HG02588 (cell line): ENCODE data around the gene KATNAL1.
A peak's percentile ranks its signal among the peaks of the same experiment; 100 is the strongest.

Experiments used
- ATAC-seq: cut with Tn5 transposase; IDR thresholded peaks from one replicate; pipeline ENCODE4 v1.9.1; 2021; ENCODE audit warnings: mild to moderate bottlenecking, moderate library complexity; ENCODE audit not compliant: unreplicated experiment

KATNAL1 gene

DNA sequence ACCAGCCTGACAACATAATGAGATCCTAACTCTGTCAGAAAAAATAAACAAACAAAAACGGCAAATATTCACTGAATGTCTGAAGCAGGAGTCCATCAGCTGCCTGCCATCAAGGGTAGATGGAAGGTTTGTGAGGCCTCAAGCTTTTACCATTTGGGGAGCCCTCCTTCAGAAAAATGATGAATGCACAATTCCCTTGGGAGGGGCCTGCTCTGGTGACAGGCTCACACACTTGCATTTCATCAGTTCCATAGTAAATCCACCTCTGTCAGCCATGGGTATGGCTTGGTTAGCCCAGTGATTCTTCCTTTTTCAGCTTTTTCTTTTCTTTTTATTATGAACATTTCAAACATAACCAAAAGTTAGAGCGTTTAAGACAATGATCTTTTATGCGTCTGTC, 26.3 kb upstream of the KATNAL1 start:
- ATAC-seq = no peak

DNA sequence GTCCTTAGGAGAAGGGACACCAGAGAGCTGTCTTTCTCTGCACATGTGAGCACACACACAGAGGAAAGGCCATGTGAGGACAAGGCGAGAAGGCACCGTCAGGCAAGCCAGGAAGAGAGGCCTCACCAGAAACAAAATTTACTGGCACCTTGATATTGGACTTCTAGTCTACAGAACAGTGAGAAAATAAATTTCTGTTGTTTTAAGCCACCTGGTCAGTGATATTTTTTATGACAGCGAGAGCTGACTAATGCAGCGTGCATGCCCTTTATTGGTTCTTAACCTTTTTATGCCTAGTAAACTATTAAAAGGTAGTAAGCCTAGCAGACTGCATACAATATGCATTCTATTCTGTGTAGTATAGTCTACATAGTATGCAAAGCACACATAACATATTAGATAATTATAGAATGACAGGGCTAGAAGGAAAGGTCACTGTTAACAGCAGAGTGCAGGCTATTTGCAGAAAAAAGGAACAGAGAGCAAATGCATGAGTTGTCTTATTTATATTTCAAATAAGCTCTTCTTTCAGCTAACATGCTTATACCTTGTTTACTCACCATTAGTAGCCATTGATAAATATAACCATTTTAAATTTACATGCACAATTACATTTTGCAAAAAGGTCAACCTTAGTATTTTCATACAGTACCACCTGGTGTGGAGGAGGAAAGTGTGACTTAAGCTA, 25.2 kb upstream of the KATNAL1 start:
- ATAC-seq = no peak

DNA sequence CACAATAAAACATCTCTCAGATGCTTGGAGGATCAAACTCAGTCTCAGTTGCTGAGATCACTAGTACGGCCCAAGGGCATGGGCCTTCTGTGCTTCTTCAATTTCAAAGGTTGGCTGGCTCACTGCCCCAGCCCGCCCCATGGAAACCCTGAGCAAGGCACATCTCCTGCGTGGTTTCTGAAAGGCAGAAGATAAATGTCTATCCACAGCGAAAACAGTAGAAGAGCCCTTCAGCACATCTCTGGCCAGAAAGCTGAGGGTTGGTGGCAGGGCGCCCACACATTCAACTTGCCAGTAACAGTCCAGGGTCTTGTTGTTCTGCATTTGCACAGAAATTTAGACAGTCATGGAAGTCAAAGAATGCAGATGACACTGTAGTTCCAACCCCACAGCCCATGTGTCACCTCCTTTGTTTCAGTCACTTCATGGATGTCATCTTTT, 24.0 kb upstream of the KATNAL1 start:
- ATAC-seq = no peak

DNA sequence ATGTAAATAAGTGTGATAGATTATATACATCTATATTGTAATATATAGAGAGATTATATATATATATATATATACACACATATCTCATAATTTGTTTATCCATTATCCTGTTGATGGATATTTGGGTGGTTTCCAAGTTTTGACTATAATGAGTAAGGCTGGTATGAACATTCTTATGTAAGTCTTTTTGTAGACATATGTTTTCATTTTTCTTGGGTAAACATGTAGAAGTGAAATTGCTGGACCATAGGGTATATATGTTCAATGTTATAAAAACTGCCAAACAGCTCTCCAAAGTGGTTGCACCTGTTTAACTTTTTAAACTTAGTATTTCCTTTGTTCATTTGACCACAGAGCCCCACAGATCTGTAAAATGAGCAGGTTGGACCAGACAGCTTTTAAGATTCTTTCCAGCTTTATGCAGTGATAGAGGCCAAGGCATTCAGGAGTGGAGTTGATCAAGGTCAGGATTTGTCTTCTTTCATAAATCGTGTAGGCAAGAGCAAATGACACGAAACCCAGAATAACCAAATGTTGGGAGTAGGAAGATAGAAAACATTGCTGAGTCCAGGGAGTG, 21.7 kb upstream of the KATNAL1 start:
- ATAC-seq = no peak

DNA sequence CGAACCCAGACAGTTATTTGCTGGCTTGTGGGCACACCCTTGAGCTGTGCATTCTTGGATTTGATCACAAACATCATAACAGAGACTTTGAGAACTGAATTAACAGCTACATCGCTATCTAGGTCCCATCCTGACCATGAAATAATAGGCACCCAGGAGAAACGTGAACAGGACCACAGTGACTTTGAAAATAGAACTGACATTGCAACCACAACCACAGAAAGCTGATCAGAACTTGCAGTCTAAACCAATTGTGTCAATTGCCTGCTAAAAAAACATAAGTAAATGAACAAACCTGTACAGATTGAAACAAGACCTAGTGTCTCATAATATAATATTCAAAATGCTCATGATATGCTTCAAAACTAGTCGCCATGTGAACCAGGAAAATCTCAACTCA, 18.3 kb upstream of the KATNAL1 start:
- no peak for ATAC-seq

DNA sequence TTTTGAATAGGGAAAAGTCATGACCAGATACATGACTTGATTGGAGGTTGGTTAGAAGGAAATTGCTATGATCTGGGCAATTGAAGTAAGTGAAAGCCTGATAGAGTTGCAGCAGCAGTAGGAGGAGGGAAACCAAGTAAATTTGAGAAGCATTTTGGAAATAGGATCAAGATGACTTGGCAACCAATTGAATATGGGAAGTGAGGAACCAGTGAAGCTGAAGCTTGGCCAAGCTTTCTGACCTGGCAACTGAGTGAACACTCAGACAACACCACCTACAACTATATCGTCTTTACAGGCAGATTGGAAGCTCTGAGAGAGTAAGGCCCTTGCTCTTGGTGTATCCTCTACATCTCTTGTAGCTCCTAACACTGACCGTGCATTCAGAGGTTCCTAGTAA, 16.2 kb upstream of the KATNAL1 start:
- ATAC-seq = no peak

DNA sequence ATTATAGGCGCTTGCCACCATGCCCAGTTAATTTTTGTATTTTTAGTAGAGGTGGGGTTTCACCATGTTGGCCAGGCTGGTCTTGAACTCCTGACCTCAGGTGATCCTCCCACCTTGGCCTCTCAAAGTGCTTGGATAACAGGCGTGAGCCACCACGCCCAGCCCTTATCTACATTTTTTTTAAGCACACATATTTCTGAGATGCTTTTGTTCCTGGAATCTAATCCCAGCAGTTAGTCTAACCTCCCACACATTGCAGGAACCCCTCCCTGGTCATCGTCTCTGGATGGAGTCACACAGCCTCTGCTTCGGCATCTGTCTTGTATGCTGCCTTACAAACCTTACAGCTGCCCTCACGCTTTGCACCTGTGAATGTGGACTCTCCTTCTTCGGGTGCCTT, 15.1 kb upstream of the KATNAL1 start:
- ATAC-seq = no peak

DNA sequence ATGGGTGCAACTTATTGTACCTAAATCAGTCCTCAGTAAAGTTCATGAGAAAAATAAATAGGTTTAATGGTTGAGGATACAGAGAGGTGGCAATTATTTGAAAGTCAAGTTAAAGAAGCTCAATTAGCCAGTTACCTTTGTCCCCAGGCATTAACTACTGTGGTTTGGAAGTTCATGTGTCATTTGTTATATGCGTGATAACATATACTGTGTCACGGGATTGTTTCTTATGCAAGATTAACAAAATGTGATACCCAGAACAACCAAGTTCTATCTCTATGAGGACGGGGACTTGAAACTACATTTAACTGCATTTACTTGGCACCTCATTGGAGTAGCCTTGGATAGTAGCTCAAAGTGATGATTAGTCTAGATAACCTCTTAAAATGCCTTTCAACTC, 13.9 kb upstream of the KATNAL1 start:
- ATAC-seq = no peak

DNA sequence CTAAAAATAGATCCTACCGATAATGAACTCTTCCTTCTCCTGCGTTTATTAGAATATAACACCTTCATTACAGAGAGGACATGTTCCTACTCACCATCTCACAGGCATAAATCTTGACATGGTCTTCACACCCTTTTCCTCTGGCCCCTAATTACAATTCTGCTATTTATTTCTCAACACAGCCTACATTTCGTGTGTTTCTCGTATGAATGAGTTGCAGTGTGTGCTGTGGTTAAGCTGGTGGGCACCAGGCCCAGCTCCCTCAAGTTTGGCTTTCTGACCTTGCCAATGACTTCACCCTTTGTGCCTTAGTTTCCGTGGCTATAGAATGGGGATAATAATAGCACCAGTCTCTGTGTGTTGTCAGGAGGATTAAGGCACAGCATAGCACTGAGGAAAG, 12.3 kb upstream of the KATNAL1 start:
- ATAC-seq = no peak

DNA sequence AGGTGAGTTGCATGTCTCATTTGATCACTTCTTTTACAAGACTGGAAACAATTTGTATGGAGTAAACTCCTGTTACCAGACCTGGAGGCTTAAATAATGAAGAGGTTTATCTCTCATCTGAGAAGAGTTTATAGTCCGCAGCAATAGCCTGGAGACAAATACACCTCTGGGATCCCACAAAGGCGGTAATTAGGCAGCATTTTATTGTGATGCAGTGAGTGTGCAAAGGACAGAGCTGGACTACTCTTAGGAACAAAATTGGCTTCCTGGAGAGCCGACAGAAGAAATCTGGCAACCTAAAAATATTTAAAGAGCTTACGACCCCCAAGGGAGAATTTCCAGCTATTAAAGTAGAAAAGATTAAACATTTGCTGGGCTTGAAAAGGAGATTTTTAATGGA, 11.8 kb upstream of the KATNAL1 start:
- ATAC-seq = no peak

DNA sequence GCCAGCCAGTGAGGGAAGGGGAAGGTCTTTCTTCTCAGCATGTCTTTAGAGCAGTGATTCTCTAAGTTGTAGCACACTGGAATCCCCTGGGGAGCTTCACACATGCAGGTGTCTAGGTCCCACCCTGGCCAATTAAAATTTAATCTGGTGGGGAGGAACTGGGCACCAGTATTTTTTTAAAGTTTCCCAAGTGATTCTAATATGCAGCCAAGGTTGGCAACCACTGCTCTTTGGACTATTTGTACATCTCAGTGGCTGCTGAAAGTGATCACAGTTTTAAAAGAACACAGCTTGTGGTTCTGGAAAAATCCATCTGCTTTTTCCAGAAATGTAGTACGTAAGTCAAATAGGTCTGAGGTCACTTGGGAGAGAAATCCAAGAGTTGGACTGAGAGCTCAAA, 10.7 kb upstream of the KATNAL1 start:
- ATAC-seq = no peak

DNA sequence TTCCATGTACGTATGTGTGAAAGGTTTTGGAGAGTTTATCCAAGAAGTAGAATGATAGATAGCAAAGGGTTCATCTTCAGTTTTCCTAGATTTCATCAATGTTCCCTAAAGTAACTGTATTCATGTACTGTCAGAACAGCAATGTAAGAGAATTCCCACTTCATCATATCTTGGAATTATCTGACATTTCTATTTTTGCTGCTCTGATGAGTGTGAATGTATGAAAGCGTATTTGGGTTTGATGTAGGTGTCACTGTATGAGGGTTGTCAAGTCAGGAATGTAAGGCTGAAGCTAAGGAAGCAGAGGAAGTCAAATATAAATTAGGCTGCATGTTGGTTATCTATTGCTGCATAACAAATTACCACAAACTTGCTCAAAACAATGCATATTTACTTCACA, 7.2 kb upstream of the KATNAL1 start:
- no peak for ATAC-seq

DNA sequence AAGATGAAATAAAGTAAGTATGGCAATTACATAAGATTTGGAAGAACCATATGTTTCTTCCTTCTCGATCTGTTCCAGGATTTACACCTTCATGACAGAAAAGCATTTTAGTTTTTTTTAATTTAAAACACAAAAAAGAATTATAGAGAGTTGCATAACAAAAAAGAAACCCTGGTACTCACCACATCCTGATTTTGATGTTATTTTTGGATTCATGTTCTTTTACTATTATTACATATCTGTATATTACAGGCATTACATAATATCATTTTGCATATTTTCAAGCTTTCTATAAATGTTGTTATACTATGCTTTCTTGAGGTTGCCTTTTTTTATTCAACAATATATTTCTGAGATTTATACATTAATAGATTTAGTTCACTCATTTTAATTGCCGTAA, 6.7 kb upstream of the KATNAL1 start:
- no peak for ATAC-seq

DNA sequence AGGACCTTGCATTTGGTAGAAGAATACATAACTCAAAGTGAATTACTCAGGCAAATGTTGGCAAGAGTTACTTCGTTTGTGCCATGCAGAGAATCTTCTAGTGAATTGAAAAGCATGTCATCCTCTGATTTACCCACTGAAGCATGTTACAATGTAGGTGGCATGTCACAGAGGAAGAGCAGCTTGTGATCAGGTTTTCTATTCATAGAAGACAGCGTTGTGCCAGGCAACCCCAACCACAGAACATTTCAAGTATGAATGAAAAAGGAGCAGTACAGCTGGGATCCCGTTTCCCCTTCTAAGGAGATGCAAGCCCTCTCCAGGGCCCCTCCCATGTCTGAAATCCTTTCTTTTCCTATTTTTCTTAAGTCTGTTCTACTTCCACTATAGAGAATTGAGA, 6.0 kb upstream of the KATNAL1 start:
- no peak for ATAC-seq

DNA sequence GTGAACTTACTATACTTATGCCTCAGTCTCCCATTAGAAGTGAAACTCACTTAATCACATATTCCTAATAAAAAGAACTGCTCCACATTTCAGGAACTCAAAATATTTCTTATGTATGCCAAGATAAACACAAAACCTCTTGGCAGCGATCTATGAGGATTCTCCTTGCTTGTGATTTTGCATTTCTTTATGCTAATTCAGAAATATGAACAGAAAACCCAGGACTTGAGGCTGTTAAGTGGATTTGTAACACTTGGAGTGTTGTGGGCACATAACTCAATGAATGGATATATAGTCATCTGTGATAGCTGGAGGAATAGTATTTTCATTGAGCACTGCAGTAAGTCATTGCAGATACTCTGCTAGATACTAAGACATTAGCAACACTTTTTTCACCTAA, 5.6 kb upstream of the KATNAL1 start:
- ATAC-seq = no peak

DNA sequence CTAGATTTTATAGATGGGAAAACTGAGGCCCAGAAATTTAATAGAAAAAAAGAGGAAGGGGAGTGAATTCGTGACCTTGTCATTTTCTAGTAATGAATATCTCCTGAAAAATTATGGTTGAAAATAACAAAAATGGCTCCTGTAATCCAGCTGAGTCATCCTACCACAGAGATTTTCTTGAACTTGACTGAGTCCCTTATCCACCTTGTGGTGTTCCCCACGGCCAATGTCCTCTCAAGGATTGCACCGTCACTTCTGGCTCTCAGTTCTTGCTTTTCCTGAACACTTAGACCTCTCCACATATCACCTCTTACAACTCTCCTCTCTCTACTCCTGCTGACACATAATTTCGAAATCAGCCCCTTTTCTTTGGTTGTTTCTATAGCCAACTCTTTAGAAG, 1.2 kb upstream of the KATNAL1 start:
- no peak for ATAC-seq

DNA sequence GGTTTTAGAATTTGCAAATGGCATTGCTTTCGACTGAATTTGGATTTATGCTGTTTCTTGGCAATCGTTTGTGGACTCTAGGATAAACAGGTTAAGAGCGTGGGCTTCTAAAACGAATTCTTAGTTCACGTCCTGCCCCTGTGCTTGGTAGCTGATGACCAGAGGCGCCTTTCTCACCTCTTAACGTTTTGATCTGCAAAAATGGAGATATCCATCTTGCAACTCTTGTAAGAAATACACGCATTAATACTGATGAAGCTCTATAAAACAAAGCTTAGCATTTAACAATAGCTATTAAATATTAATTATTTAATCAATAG, 580 bp upstream of the KATNAL1 start:
- no peak for ATAC-seq

DNA sequence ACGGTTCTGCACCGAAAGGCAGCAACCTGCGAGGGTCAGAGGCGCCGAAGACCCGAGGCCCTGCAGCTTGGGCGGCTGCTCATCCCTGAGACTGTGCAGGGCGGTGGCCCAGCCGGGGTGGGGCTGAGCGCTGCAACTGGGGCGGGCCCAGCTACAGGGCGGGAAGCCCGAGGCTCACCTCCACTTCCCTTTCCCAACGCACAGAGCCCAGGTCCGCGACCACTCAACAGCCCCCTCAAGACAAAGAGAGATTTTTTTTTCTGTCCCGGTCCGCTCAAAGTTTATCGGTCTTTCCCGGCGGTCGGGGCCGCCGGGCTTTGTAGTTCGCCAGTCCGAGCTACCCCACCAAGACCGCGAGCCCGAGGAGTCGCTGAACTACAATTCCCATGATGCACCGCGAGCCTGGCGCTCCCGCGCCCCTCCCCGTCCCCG, 573 bp downstream of the KATNAL1 start:
- ATAC-seq = peak; percentile 82

DNA sequence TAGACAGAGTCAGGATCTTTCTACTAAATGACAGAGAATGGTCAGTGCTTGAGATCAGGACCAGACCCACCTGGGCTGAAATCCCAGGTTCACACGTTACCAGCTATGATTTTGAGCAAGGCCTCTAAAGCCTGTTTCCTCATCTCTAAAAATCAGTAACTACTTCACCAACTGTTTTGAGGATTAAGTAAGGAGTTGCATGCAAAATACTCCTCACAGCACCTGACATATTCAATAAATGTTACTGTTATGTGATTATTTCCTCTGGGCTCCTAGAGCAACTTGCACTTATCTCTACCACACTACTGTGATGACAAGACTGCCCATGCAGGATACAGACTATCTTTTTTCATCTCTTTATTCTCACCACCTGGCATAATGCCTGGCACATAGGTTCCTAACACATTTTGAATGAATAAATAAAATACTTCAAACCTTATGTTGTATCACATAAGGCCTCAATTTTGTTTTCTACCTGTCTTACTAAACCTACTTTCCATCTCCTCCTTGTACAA, 1.8 kb downstream of the KATNAL1 start:
- no peak for ATAC-seq

DNA sequence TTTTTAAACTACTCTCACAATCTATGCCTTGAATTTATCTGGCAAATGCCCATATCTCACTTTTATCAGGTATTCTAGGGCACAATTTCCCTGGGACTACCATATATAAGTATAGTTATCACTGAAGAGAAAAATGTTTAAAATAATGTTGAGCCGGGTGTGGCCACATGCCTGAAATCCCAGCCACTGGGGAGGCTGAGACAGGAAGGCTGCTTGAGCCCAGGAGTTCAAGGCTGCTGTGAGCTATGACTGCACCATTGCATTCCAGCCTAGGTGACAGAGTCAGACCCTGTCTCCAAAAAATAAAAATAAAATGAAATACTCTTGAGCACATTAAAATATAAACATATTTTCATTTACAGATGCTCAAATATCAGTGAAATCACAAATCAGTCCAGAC, 4.1 kb downstream of the KATNAL1 start:
- no peak for ATAC-seq

DNA sequence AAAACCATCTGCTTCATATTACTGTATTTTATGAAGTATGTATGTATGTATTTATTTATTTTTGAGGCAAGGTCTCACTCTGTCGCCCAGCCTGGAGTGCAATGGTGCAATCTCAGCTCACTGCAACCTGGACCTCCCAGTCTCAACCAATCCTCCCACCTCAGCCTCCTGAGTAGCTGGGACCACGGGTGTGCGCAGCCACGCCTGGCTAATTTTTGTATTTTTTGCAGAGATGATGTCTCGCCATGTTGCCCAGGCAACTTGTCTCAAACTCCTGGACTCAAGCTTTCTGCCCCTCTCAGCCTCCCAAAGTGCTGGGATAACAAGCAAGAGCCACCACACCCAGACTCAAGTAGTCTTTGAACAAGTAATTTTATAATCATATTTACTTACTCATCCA, 5.5 kb downstream of the KATNAL1 start:
- no peak for ATAC-seq

DNA sequence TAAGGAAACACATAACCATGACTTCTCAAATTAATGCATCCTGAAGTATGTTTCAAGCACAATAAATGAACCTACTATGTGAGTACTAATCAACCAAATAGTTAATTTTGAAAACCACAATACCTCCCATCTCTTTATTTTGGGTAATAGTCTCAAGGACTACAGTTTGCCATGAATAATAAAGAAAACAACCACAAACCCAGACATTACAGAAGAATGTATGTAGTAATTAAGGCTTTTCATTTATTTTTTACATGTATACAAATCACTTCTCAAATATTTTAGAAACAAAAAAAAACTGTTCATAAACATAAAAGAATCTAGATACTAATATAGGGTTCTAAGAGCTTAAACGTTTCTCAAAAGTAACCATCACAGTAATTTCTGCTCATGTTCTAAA, 6.8 kb downstream of the KATNAL1 start:
- no peak for ATAC-seq

DNA sequence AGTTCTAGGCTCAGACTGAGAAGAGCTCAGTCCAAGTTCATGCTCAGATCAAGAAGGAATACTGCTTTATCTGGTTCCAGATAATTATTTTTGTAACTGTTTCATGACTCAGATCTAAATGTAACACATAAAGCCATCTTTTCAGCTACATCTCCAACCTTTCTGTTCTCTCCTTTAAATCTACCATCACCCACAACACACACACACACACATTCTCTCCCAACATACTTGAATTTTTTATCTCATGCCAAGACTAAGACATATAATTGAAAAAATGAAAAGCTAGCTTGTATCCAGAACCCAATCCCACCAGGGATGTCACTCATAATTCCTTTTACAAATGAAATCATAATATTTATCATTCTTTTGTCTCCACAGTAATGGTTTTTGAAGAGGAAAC, 7.6 kb downstream of the KATNAL1 start:
- no peak for ATAC-seq
